Body of pancreas (tissue), 4 donors: ENCODE measurements around the gene LRRC1.

Experiments used
- POLR2A ChIP-seq, 3 donors: fragments of 450-650 bp; IDR thresholded peaks; one replicate each; pipeline ENCODE4 v1.6.1; 2016; ENCODE audit warnings: antibody characterized with exemption in 3 of 3, mild to moderate bottlenecking in 2 of 3
- TF ChIP-seq, protein P1 (sequence below), 7 experiments: fragments of 450-650 bp in 4 of 7; fragments of 200-600 bp in 3 of 7; sonication (generic) in 3 of 7; IDR thresholded peaks; one replicate each; pipeline ENCODE4 v1.5.1; 2016 to 2019; ENCODE audit warnings: antibody characterized with exemption in 7 of 7

DNA sequence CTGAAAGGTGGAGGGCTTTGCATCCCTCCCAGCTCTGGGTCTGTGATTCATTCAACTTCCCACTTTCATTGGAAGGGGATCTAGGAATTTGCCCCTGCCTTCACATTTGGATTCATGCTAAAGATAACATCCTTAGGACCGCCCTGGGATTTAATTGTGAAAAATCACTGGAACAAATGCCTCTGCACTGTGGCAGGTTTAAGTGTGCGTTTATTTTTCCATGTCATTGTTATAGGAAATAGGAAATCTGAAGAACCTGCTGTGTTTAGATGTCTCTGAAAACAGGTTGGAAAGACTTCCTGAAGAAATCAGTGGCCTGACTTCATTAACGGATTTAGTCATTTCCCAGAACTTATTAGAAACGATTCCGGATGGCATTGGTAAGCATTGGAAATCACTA is 104.7 kb downstream of the LRRC1 start:
- TF ChIP-seq, protein P1, sequence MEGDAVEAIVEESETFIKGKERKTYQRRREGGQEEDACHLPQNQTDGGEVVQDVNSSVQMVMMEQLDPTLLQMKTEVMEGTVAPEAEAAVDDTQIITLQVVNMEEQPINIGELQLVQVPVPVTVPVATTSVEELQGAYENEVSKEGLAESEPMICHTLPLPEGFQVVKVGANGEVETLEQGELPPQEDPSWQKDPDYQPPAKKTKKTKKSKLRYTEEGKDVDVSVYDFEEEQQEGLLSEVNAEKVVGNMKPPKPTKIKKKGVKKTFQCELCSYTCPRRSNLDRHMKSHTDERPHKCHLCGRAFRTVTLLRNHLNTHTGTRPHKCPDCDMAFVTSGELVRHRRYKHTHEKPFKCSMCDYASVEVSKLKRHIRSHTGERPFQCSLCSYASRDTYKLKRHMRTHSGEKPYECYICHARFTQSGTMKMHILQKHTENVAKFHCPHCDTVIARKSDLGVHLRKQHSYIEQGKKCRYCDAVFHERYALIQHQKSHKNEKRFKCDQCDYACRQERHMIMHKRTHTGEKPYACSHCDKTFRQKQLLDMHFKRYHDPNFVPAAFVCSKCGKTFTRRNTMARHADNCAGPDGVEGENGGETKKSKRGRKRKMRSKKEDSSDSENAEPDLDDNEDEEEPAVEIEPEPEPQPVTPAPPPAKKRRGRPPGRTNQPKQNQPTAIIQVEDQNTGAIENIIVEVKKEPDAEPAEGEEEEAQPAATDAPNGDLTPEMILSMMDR (IDR thresholded peaks at IDR 0.05): no peak
- no peak for TF ChIP-seq POLR2A (IDR thresholded peaks at IDR 0.05)
